ENCODE data around the gene FRMD4B. TPM values are rescaled to one million over a fixed set of nuclear protein-coding genes. Genes with fewer than 3 reads are reported as not detected.

The FRMD4B gene
- total RNA-seq, 4 donors from 2014 or later, result 9.3 to 54.5 (median 27.9) TPM

GRCh38 chr3:69120879-69121464 is 264.9 kb downstream of the FRMD4B start:
- no peaks in the 10 kb centered on the region for H3K4me1 ChIP-seq
- TF ChIP-seq POLR2A (IDR thresholded peaks at IDR 0.05), result no peak
- TF ChIP-seq, protein P1, sequence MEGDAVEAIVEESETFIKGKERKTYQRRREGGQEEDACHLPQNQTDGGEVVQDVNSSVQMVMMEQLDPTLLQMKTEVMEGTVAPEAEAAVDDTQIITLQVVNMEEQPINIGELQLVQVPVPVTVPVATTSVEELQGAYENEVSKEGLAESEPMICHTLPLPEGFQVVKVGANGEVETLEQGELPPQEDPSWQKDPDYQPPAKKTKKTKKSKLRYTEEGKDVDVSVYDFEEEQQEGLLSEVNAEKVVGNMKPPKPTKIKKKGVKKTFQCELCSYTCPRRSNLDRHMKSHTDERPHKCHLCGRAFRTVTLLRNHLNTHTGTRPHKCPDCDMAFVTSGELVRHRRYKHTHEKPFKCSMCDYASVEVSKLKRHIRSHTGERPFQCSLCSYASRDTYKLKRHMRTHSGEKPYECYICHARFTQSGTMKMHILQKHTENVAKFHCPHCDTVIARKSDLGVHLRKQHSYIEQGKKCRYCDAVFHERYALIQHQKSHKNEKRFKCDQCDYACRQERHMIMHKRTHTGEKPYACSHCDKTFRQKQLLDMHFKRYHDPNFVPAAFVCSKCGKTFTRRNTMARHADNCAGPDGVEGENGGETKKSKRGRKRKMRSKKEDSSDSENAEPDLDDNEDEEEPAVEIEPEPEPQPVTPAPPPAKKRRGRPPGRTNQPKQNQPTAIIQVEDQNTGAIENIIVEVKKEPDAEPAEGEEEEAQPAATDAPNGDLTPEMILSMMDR (IDR thresholded peaks at IDR 0.05), result peak; percentile 81 to 93 (median 88)
- H3K27me3 ChIP-seq, result no peaks in the 10 kb centered on the region
- no peaks in the 10 kb centered on the region for H3K9me3 ChIP-seq
- no peak overlapping the region for H3K27ac ChIP-seq
- no peak overlapping the region for H3K4me3 ChIP-seq
- no peaks in the 10 kb centered on the region for H3K36me3 ChIP-seq
- DNase-seq, result peak in 2 of 3 donors; percentile 85 to 95
